ENCODE measurements around the gene LPAR1.
"Not testable (repeated sequence)": the region's sequence is repeated elsewhere in the genome, so short reads cannot be mapped to it uniquely, and the experiment has no call there.

The LPAR1 gene

GRCh38 chr9:111051400-111051799, 13.1 kb upstream of the LPAR1 start:
- no peak for TF ChIP-seq CTCF (IDR thresholded peaks at IDR 0.05)
- no peaks in the 10 kb centered on the region for H3K9me3 ChIP-seq
- no peak overlapping the region for H3K4me3 ChIP-seq (ENCODE audit: low read depth in 1 of 2, low read length in 1 of 2)
- no peak overlapping the region for H3K27ac ChIP-seq
- no peaks in the 10 kb centered on the region for H3K27me3 ChIP-seq
- H3K4me1 ChIP-seq (ENCODE audit: control insufficient read depth in 1 of 2, insufficient read depth in 1 of 2, low read depth in 1 of 2, low read length in 1 of 2) = no peaks in the 10 kb centered on the region
- no peaks in the 10 kb centered on the region for H3K36me3 ChIP-seq

- Histone ChIP-seq H3K27me3 (no peaks in the 10 kb centered on the region), H3K27ac (no peak overlapping the region), H3K36me3 (no peaks in the 10 kb centered on the region), H3K4me3 (ENCODE audit: low read depth in 1 of 2, low read length in 1 of 2) (no peak overlapping the region), H3K4me1 (ENCODE audit: control insufficient read depth in 1 of 2, insufficient read depth in 1 of 2, low read depth in 1 of 2, low read length in 1 of 2) (no peaks in the 10 kb centered on the region), H3K9me3 (no peaks in the 10 kb centered on the region)
- TF ChIP-seq CTCF (IDR thresholded peaks at IDR 0.05) = no peak
These were observed 12.5 kb upstream of the LPAR1 start for GRCh38 chr9:111050819-111051218.

GRCh38 chr9:111047287-111047686, 9.0 kb upstream of the LPAR1 start:
- H3K9me3 ChIP-seq; H3K27me3 ChIP-seq; H3K36me3 ChIP-seq; H3K4me1 ChIP-seq (ENCODE audit: control insufficient read depth in 1 of 2, insufficient read depth in 1 of 2, low read depth in 1 of 2, low read length in 1 of 2); H3K27ac ChIP-seq; H3K4me3 ChIP-seq (ENCODE audit: low read depth in 1 of 2, low read length in 1 of 2): not testable (repeated sequence)

- no peak for TF ChIP-seq CTCF (IDR thresholded peaks at IDR 0.05)
- no peaks in the 10 kb centered on the region for H3K36me3 ChIP-seq
- H3K9me3 ChIP-seq = no peaks in the 10 kb centered on the region
- H3K4me3 ChIP-seq (ENCODE audit: low read depth in 1 of 2, low read length in 1 of 2) = no peak overlapping the region
- H3K27me3 ChIP-seq = peaks cover 61% of the 10 kb centered on the region
- H3K27ac ChIP-seq = no peak overlapping the region
- peaks cover 7 to 19% of the 10 kb centered on the region in 2 experiments for H3K4me1 ChIP-seq (ENCODE audit: control insufficient read depth in 1 of 2, insufficient read depth in 1 of 2, low read depth in 1 of 2, low read length in 1 of 2)
These were observed 3.6 kb upstream of the LPAR1 start for GRCh38 chr9:111041902-111042301.

- peaks cover 75% of the 10 kb centered on the region for H3K27me3 ChIP-seq
- no peak overlapping the region for H3K4me3 ChIP-seq (ENCODE audit: low read depth in 1 of 2, low read length in 1 of 2)
- no peaks in the 10 kb centered on the region for H3K9me3 ChIP-seq
- no peak overlapping the region for H3K27ac ChIP-seq
- H3K36me3 ChIP-seq = no peaks in the 10 kb centered on the region
- H3K4me1 ChIP-seq (ENCODE audit: control insufficient read depth in 1 of 2, insufficient read depth in 1 of 2, low read depth in 1 of 2, low read length in 1 of 2) = peaks cover 12 to 21% of the 10 kb centered on the region in 2 experiments
- TF ChIP-seq CTCF (IDR thresholded peaks at IDR 0.05) = no peak
These were observed 2.2 kb upstream of the LPAR1 start for GRCh38 chr9:111040494-111040893.

- TF ChIP-seq CTCF (IDR thresholded peaks at IDR 0.05) = no peak
- no peaks in the 10 kb centered on the region for H3K9me3 ChIP-seq
- H3K36me3 ChIP-seq = no peaks in the 10 kb centered on the region
- H3K4me3 ChIP-seq (ENCODE audit: low read depth in 1 of 2, low read length in 1 of 2) = peak overlapping the region; percentile 59 to 72
- H3K4me1 ChIP-seq (ENCODE audit: control insufficient read depth in 1 of 2, insufficient read depth in 1 of 2, low read depth in 1 of 2, low read length in 1 of 2) = peaks cover 17 to 21% of the 10 kb centered on the region in 2 experiments
- peaks cover 86% of the 10 kb centered on the region for H3K27me3 ChIP-seq
- no peak overlapping the region for H3K27ac ChIP-seq
These were observed 1.1 kb upstream of the LPAR1 start for GRCh38 chr9:111039231-111039906.

Measured in neutrophil (primary cell).